ENCODE results near the gene C19orf38.

C19orf38 gene

DNA sequence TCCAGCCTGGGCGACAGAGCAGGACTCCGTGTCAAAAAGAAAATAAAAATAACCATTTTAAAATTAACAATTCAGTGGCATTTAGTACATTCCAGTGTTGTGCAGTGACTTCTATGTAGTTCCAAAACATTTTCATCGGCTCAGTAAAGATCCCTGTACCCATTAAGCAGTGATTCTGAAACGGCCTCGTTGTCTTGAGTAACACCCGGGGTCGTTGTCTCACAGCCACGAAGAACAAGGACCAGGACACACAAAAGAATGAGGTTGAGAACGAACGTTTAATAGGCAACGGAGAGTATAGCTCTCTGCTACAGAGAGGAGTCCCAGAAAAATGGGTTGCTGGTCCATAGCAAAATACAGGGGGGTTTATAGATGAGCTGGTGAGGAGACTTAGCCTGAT is 9.8 kb upstream of the C19orf38 start:
- no peak for TF ChIP-seq EZH2phosphoT487 (IDR thresholded peaks at IDR 0.05; ENCODE audit: borderline replicate concordance, low read length)
- TF ChIP-seq, protein P1, sequence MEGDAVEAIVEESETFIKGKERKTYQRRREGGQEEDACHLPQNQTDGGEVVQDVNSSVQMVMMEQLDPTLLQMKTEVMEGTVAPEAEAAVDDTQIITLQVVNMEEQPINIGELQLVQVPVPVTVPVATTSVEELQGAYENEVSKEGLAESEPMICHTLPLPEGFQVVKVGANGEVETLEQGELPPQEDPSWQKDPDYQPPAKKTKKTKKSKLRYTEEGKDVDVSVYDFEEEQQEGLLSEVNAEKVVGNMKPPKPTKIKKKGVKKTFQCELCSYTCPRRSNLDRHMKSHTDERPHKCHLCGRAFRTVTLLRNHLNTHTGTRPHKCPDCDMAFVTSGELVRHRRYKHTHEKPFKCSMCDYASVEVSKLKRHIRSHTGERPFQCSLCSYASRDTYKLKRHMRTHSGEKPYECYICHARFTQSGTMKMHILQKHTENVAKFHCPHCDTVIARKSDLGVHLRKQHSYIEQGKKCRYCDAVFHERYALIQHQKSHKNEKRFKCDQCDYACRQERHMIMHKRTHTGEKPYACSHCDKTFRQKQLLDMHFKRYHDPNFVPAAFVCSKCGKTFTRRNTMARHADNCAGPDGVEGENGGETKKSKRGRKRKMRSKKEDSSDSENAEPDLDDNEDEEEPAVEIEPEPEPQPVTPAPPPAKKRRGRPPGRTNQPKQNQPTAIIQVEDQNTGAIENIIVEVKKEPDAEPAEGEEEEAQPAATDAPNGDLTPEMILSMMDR (IDR thresholded peaks at IDR 0.05; ENCODE audit: low read depth, low read length, poor library complexity, severe bottlenecking): no peak
- peaks cover 7% of the 10 kb centered on the region for H3K9me3 ChIP-seq (ENCODE audit: control insufficient read depth, insufficient read depth, low read length)
- H3K27ac ChIP-seq (ENCODE audit: low read depth, low read length): no peak overlapping the region

DNA sequence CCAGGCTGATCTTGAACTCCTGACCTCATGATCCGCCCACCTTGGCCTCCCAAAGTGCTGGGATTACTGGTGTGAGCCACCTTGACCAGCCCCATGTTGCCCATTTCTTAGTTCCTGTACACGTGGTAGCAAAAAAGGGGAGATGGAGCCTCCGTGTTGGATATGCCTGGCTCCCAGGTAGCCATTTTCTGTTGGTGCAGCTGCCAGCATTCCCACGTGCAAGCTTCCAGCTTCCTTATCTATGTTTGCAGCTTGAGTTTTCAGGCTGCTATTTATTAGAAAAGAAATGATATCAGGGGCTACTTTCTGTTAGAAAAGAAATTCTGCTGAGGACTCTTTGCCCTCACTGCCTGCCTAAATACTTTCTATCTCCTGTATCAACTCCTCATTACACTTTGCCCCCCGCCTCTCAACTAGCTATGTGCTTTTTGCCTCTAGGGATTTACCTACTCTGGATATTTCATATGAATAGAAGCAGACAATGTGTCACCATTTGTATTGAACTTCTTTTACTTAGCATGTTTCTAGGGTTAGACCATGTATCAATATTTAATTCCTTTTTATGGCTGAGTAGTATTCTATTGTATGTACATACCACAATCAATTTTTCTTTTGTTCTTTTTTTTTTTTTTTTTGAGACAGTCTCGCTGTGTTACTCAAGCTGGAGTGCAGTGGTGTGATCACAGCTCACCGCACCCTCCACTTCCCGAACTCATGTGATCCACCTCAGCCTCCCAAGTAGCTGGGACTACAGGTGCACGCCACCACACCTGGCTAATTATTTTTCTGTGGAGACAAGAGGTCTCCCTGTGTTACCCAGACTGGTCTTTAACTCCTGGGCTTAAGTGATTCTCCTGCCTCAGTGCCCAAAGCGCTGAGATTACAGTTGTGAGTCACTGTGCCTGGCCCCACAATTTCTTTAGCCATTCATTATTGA is 8.8 kb upstream of the C19orf38 start:
- Histone ChIP-seq H3K79me2 (ENCODE audit: control insufficient read depth, low read length) (no peaks in the 10 kb centered on the region), H3K9me2 (replicated peaks; ENCODE audit: control insufficient read depth, low read length) (no peaks in the 10 kb centered on the region), H3F3A (ENCODE audit: control insufficient read depth, insufficient read depth) (0 out of 2 replicates have a peak, but pooled peaks cover 4% of the 10 kb centered on the region), H3K4me3 (ENCODE audit: low read length) (no peak overlapping the region), H4K20me1 (ENCODE audit: control insufficient read depth, insufficient read depth, low read depth, low read length) (peaks cover 5% of the 10 kb centered on the region; the same call in 1 of the 2 replicates), H3K4me2 (ENCODE audit: low read length) (no peak overlapping the region; the same call in 1 of the 2 replicates), H3K9me3 (ENCODE audit: control insufficient read depth, insufficient read depth, low read length) (peaks cover 7% of the 10 kb centered on the region), H3K27ac (ENCODE audit: low read depth, low read length) (no peak overlapping the region), H3K4me1 (ENCODE audit: control insufficient read depth, low read length) (peaks cover 30% of the 10 kb centered on the region), H3K36me3 (ENCODE audit: control insufficient read depth, low read length) (peaks cover 7% of the 10 kb centered on the region), H3K27me3 (ENCODE audit: control insufficient read depth, low read length) (no peaks in the 10 kb centered on the region)
- TF ChIP-seq, protein P1 (IDR thresholded peaks at IDR 0.05; ENCODE audit: low read depth, low read length, poor library complexity, severe bottlenecking): no peak

More for the DNA sequence above, 9.8 kb upstream of the C19orf38 start:
- H3K9me2 ChIP-seq (replicated peaks; ENCODE audit: control insufficient read depth, low read length): no peaks in the 10 kb centered on the region
- peak overlapping the region; percentile 17; the same call in 1 of the 2 replicates for H3K4me3 ChIP-seq (ENCODE audit: low read length)
- H3K4me1 ChIP-seq (ENCODE audit: control insufficient read depth, low read length): peaks cover 30% of the 10 kb centered on the region
- H3K36me3 ChIP-seq (ENCODE audit: control insufficient read depth, low read length): peaks cover 12% of the 10 kb centered on the region
- H4K20me1 ChIP-seq (ENCODE audit: control insufficient read depth, insufficient read depth, low read depth, low read length): peaks cover 5% of the 10 kb centered on the region; the same call in 1 of the 2 replicates
- peak overlapping the region; percentile 57 for H3K4me2 ChIP-seq (ENCODE audit: low read length)
- H3K79me2 ChIP-seq (ENCODE audit: control insufficient read depth, low read length): no peaks in the 10 kb centered on the region
- no peaks in the 10 kb centered on the region for H3K27me3 ChIP-seq (ENCODE audit: control insufficient read depth, low read length)
- peaks cover 8% of the 10 kb centered on the region for H3F3A ChIP-seq (ENCODE audit: control insufficient read depth, insufficient read depth)

DNA sequence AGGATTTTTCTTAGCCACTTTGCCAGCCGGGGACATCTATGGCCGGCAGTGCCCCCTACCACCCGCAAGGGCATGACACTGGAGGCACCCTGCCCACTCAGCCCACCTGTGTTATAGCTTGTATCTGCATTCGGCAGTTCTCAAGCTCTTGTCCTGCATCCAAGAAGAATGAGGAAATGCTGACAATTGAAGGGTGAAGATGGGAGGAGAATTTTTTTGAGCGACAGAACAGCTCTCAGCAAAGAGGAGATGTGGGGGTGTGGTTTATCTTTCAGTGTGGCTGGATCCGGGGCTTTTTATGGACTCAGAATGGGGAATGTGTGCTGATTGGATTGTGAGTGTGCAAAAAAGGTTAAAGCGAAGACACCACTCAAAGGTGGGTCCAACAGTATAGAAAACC is 5.4 kb upstream of the C19orf38 start:
- H3K79me2 ChIP-seq (ENCODE audit: control insufficient read depth, low read length): no peaks in the 10 kb centered on the region
- no peak overlapping the region for H3K4me2 ChIP-seq (ENCODE audit: low read length)
- no peaks in the 10 kb centered on the region for H3K27me3 ChIP-seq (ENCODE audit: control insufficient read depth, low read length)
- TF ChIP-seq, protein P1 (IDR thresholded peaks at IDR 0.05; ENCODE audit: low read depth, low read length, poor library complexity, severe bottlenecking): no peak
- TF ChIP-seq EZH2phosphoT487 (IDR thresholded peaks at IDR 0.05; ENCODE audit: borderline replicate concordance, low read length): no peak
- peaks cover 14% of the 10 kb centered on the region for H3K4me1 ChIP-seq (ENCODE audit: control insufficient read depth, low read length)
- H3K27ac ChIP-seq (ENCODE audit: low read depth, low read length): no peak overlapping the region
- H3K9me3 ChIP-seq (ENCODE audit: control insufficient read depth, insufficient read depth, low read length): no peaks in the 10 kb centered on the region
- no peaks in the 10 kb centered on the region for H3K9me2 ChIP-seq (replicated peaks; ENCODE audit: control insufficient read depth, low read length)
- H3K36me3 ChIP-seq (ENCODE audit: control insufficient read depth, low read length): no peaks in the 10 kb centered on the region
- H3F3A ChIP-seq (ENCODE audit: control insufficient read depth, insufficient read depth): 0 out of 2 replicates have a peak, but pooled peaks cover 4% of the 10 kb centered on the region
- H4K20me1 ChIP-seq (ENCODE audit: control insufficient read depth, insufficient read depth, low read depth, low read length): no peaks in the 10 kb centered on the region
- no peak overlapping the region for H3K4me3 ChIP-seq (ENCODE audit: low read length)
